H1 (cell line): ENCODE data around the gene RILP. TPM values are rescaled to one million over a fixed set of nuclear protein-coding genes. Genes with fewer than 3 reads are reported as not detected.

Experiments used
- CTCF ChIA-PET: fragments of 300-600 bp; sonication (Branson Sonifier 250); formaldehyde crosslinking; loops from one replicate; lab custom pipeline; 2021; ENCODE audit not compliant: partially characterized antibody; lab: Charles Lee
- POLR2A ChIA-PET: fragments of 300-600 bp; sonication (Branson Sonifier 250); formaldehyde crosslinking; loops from one replicate; lab custom pipeline; 2021; ENCODE audit warnings: inconsistent platforms; ENCODE audit not compliant: partially characterized antibody; lab: Charles Lee
- DNase-seq, 2 experiments: peaks; one replicate each; pipeline versions ENCODE4 v3.0.0 to v3.0.0-alpha.2; 2010 to 2022; ENCODE audit warnings: low spot score in 2 of 2, low read depth in 1 of 2, mixed read lengths in 1 of 2
- FAIRE-seq: peaks from 2 replicates; lab custom pipeline; 2011; peaks lifted over from hg19 to GRCh38; lab: Jason Lieb, UNC
- H2AFZ ChIP-seq: 2 replicates; pipeline ENCODE4 v1.8.1; 2012; ENCODE audit warnings: low read length, inconsistent platforms
- H2AK5ac ChIP-seq: 2 replicates; pipeline ENCODE4 v1.6.1; 2013; ENCODE audit warnings: low read depth, low read length
- H2BK120ac ChIP-seq: replicated peaks from 2 replicates; pipeline ENCODE3; 2013; ENCODE audit warnings: low read depth, low read length, inconsistent platforms
- H2BK12ac ChIP-seq: 2 replicates; pipeline ENCODE4 v1.6.1; 2013; ENCODE audit warnings: low read depth, low read length
- H2BK15ac ChIP-seq: 2 replicates; pipeline ENCODE4 v1.6.1; 2013; ENCODE audit warnings: low read length
- H2BK20ac ChIP-seq: 2 replicates; pipeline ENCODE4 v1.6.1; 2013; ENCODE audit warnings: low read length
- H2BK5ac ChIP-seq: 2 replicates; pipeline ENCODE4 v1.6.1; 2013; ENCODE audit warnings: low read depth, low read length
- H3K14ac ChIP-seq: 2 replicates; pipeline ENCODE4 v1.6.1; 2013; ENCODE audit warnings: inconsistent platforms; ENCODE audit not compliant: insufficient read length
- H3K18ac ChIP-seq: 2 replicates; pipeline ENCODE4 v1.6.1; 2013; ENCODE audit warnings: low read length; ENCODE audit errors: extremely low read depth
- H3K23ac ChIP-seq: 2 replicates; pipeline ENCODE4 v1.6.1; 2013; ENCODE audit warnings: inconsistent platforms; ENCODE audit not compliant: insufficient read length
- H3K23me2 ChIP-seq: 2 replicates; pipeline ENCODE4 v1.6.1; 2013; ENCODE audit warnings: low read depth, low read length
- H3K27ac ChIP-seq: 2 replicates; pipeline ENCODE4 v1.6.1; 2011; ENCODE audit warnings: low read depth, low read length, inconsistent platforms
- H3K27me3 ChIP-seq, 4 experiments: replicated peaks in 1 of 4; 1 replicate in 1 of 4; 2 replicates in 3 of 4; pipeline versions ENCODE4 v1.6.1 to v1.8.1; 2011 to 2013; ENCODE audit warnings: low read length in 3 of 4, mild to moderate bottlenecking in 3 of 4, inconsistent platforms in 2 of 4, mixed read lengths in 2 of 4, moderate library complexity in 1 of 4; ENCODE audit not compliant: control insufficient read depth in 3 of 4, insufficient read depth in 3 of 4; ENCODE audit errors: extremely low read depth in 1 of 4
- H3K36me3 ChIP-seq, 4 experiments: 2 replicates each; pipeline versions ENCODE4 v1.6.1 to v1.8.1; 2011 to 2013; ENCODE audit warnings: mild to moderate bottlenecking in 4 of 4, low read length in 3 of 4, moderate library complexity in 2 of 4, control low read depth in 1 of 4, inconsistent platforms in 1 of 4; ENCODE audit not compliant: insufficient read depth in 4 of 4, control insufficient read depth in 2 of 4
- H3K4ac ChIP-seq: replicated peaks from 2 replicates; pipeline ENCODE3; 2013; ENCODE audit warnings: low read length, low read depth, mixed read lengths, inconsistent platforms; ENCODE audit not compliant: insufficient read length
- H3K4me1 ChIP-seq, 4 experiments: replicated peaks in 1 of 4; 1 replicate in 1 of 4; 2 replicates in 3 of 4; pipeline versions ENCODE4 v1.6.1 to v1.8.1; 2011 to 2013; ENCODE audit warnings: low read length in 3 of 4, inconsistent platforms in 2 of 4, mixed read lengths in 1 of 4; ENCODE audit not compliant: insufficient read depth in 4 of 4, control insufficient read depth in 3 of 4
- H3K4me2 ChIP-seq, 2 experiments: 2 replicates each; pipeline versions ENCODE4 v1.6.1 to v1.8.1; 2011 to 2013; ENCODE audit warnings: low read depth in 2 of 2, low read length in 2 of 2, control low read depth in 1 of 2, inconsistent platforms in 1 of 2, mild to moderate bottlenecking in 1 of 2; ENCODE audit not compliant: insufficient read depth in 1 of 2
- H3K4me3 ChIP-seq, 4 experiments: fragments of 200-600, 300-600 bp in 1 of 4; sonication (generic), shearing (Covaris generic), sonication (Bioruptor Twin) in 1 of 4; 2 replicates each; pipeline versions ENCODE4 v1.5.1 to v1.8.1; 2011 to 2016; ENCODE audit warnings: low read length in 4 of 4, low read depth in 3 of 4, control low read depth in 2 of 4, inconsistent platforms in 2 of 4, mild to moderate bottlenecking in 2 of 4, mixed read lengths in 1 of 4, moderate library complexity in 1 of 4; ENCODE audit not compliant: insufficient read depth in 2 of 4; ENCODE audit errors: extremely low read depth in 1 of 4
- H3K56ac ChIP-seq: replicated peaks from 2 replicates; pipeline ENCODE3; 2013; ENCODE audit warnings: low read depth, mild to moderate bottlenecking, mixed read lengths, low read length, inconsistent platforms; ENCODE audit not compliant: insufficient read length
- H3K79me1 ChIP-seq: 2 replicates; pipeline ENCODE4 v1.6.1; 2013; ENCODE audit warnings: low read depth, low read length, control low read depth
- H3K79me2 ChIP-seq, 2 experiments: 2 replicates each; pipeline versions ENCODE4 v1.6.1 to v1.8.1; 2012 to 2013; ENCODE audit warnings: low read length in 2 of 2, mild to moderate bottlenecking in 2 of 2, inconsistent platforms in 1 of 2; ENCODE audit not compliant: insufficient read depth in 2 of 2, control insufficient read depth in 1 of 2
- H3K9ac ChIP-seq, 4 experiments: replicated peaks in 1 of 4; 1 replicate in 1 of 4; 2 replicates in 3 of 4; pipeline versions ENCODE4 v1.6.1 to v1.8.1; 2011 to 2013; ENCODE audit warnings: low read depth in 3 of 4, low read length in 3 of 4, control low read depth in 2 of 4, mild to moderate bottlenecking in 2 of 4, moderate library complexity in 2 of 4, inconsistent platforms in 1 of 4; ENCODE audit errors: extremely low read depth in 1 of 4
- H3K9me3 ChIP-seq, 2 experiments: 2 replicates each; pipeline versions ENCODE4 v1.6.1 to v1.8.1; 2012 to 2013; ENCODE audit warnings: mild to moderate bottlenecking in 2 of 2, moderate library complexity in 2 of 2, control low read depth in 1 of 2, inconsistent platforms in 1 of 2, low read depth in 1 of 2, low read length in 1 of 2, mixed read lengths in 1 of 2; ENCODE audit not compliant: insufficient read depth in 2 of 2
- H4K20me1 ChIP-seq, 2 experiments: replicated peaks in 1 of 2; 2 replicates each; pipeline versions ENCODE3 to v1.8.1; 2011 to 2013; ENCODE audit warnings: inconsistent platforms in 2 of 2, low read length in 2 of 2, mild to moderate bottlenecking in 1 of 2; ENCODE audit not compliant: insufficient read depth in 2 of 2, control insufficient read depth in 1 of 2
- H4K5ac ChIP-seq: 2 replicates; pipeline ENCODE4 v1.6.1; 2013; ENCODE audit warnings: low read length, low read depth, mixed read lengths, inconsistent platforms; ENCODE audit not compliant: insufficient read length
- H4K8ac ChIP-seq: 2 replicates; pipeline ENCODE4 v1.8.0; 2013; ENCODE audit warnings: mild to moderate bottlenecking, moderate library complexity, low read length, inconsistent platforms; ENCODE audit not compliant: insufficient read depth; ENCODE audit errors: extremely low read depth
- H4K91ac ChIP-seq: replicated peaks from 2 replicates; pipeline ENCODE3; 2013; ENCODE audit warnings: low read length, mixed read lengths, inconsistent platforms; ENCODE audit not compliant: insufficient read length
- ATF3 ChIP-seq: IDR thresholded peaks from 2 replicates; pipeline ENCODE4 v1.6.1; 2011; ENCODE audit warnings: low read depth, mild to moderate bottlenecking, low read length; ENCODE audit not compliant: insufficient read depth
- CBX5 ChIP-seq: fragments of 300-800, 300-1000 bp; sonication (generic); IDR thresholded peaks from 2 replicates; pipeline ENCODE4 v1.7.1; 2016; ENCODE audit warnings: antibody characterized with exemption, low read length, low read depth
- CBX8 ChIP-seq: fragments of 300-800, 300-1000 bp; sonication (generic); IDR thresholded peaks from 2 replicates; pipeline ENCODE4 v1.7.1; 2016; ENCODE audit warnings: low read depth, low read length, borderline replicate concordance
- POLR2AphosphoS5 ChIP-seq: IDR thresholded peaks from 2 replicates; pipeline ENCODE4 v1.6.1; 2011; ENCODE audit warnings: low read depth, low read length
- RBBP5 ChIP-seq: IDR thresholded peaks from 2 replicates; pipeline ENCODE4 v1.7.1; 2012; ENCODE audit warnings: low read depth, mild to moderate bottlenecking, inconsistent platforms, low read length, moderate library complexity, borderline replicate concordance
- SP2 ChIP-seq: IDR thresholded peaks from 2 replicates; pipeline ENCODE4 v1.6.1; 2012; ENCODE audit warnings: mild to moderate bottlenecking, low read length, inconsistent platforms
- SP4 ChIP-seq: IDR thresholded peaks from 2 replicates; pipeline ENCODE4 v1.6.1; 2012; ENCODE audit warnings: low read length, inconsistent platforms
- SUZ12 ChIP-seq: fragments of 200-600 bp; sonication (generic); IDR thresholded peaks from 2 replicates; pipeline ENCODE4 v1.6.1; 2012; ENCODE audit warnings: mild to moderate bottlenecking, inconsistent platforms, low read length, moderate library complexity, mixed read lengths
- TAF1 ChIP-seq: IDR thresholded peaks from 2 replicates; pipeline ENCODE4 v1.6.1; 2011; ENCODE audit warnings: mild to moderate bottlenecking, low read depth, low read length
- WGBS, 2 experiments: shearing (Covaris generic) in 1 of 2; methylation state at CpG; one replicate each; pipeline versions ENCODE4 v1.1.6 to v1.1.7; 2013 to 2015; ENCODE audit warnings: low lambda C conversion rate in 2 of 2, mixed read lengths in 2 of 2, inconsistent platforms in 1 of 2, low coverage in 1 of 2, missing lambda C conversion rate in 1 of 2; ENCODE audit not compliant: insufficient replicate concordance in 2 of 2, insufficient coverage in 1 of 2, insufficient read length in 1 of 2; ENCODE audit errors: extremely low coverage in 1 of 2, missing lambda C conversion rate in 1 of 2; 5-methylcytosine and 5-hydroxymethylcytosine counted together
- polyA plus RNA-seq, 7 experiments: library from polyadenylated mRNA; depleted of rRNA in 3 of 7; stranded (reverse) in 5 of 7; unstranded in 2 of 7; fragments of >200 nt in 5 of 7; fragments of 200-250 nt in 2 of 7; gene quantifications; 1 replicate in 5 of 7; 2 replicates in 1 of 7; 4 replicates in 1 of 7; pipeline versions ENCODE4 v1.2.1 to v1.2.3, GENCODE V29; 2011 to 2013; ENCODE audit warnings: missing spikeins in 2 of 7, mixed read lengths in 2 of 7
- total RNA-seq: library from RNA; stranded (reverse); fragmentation: NEBNext Ultra II Directional; extraction: Animal tissue kit (Norgen Biotek cat#: 25700); gene quantifications from 2 replicates; pipeline ENCODE4 v1.2.1, GENCODE V29; 2021

Gene RILP
- total and polyA plus RNA-seq, 2 of the 8 experiments (the other 6 are each of a cell fraction or from before 2014, with no cell fraction given), result 6.8 to 7.2 TPM

DNA sequence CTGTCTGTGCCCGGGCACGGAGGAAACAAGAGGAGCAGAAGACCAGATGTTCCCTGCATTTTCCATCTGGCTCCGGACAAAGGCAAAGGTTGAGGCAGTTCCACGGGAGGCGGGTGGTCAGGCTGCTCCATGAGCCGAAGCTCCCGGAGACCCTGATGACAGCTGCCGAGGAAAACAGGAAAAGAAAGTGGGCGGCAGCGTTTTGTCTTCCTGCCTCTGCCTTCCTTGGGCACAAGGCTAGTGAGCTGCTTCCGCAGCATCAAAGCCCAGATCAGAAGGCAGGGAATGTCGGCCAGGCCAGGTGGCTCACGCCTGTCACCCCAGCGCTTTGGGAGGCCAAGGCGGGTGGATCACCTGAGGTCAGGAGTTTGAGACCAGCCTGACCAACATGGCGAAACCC is 37.3 kb downstream of the RILP start:
- ChIA-PET POLR2A (interaction anchor here (0.6 to 1.1 kb wide), 2 partner anchors 16 to 43 kb away, joined by 3 read pairs; partner anchors contain the start of gene SLC43A2), CTCF (interaction anchor here (0.6 to 1.8 kb wide), 4 partner anchors 8 to 1046 kb away, joined by 4 to 7 read pairs (median 4); no protein-coding TSS in a partner anchor)
- Histone ChIP-seq H3K4ac (no peak overlapping the region), H3K27ac (no peak overlapping the region; the same call in 1 of the 2 replicates), H3K9me3 (no peaks in the 10 kb centered on the region), H4K20me1 (no peaks in the 10 kb centered on the region), H3K4me2 (no peak overlapping the region), H3K79me1 (no peaks in the 10 kb centered on the region; the same call in 1 of the 2 replicates), H2BK15ac (no peak overlapping the region), H4K8ac (no peak overlapping the region), H3K23ac (no peak overlapping the region), H3K27me3 (no peaks in the 10 kb centered on the region), H3K18ac (no peak overlapping the region), H2AFZ (no peak overlapping the region), H3K36me3 (no peaks in the 10 kb centered on the region), H2BK20ac (no peak overlapping the region), H3K4me1 (no peaks in the 10 kb centered on the region), H2BK120ac (no peak overlapping the region), H2AK5ac (no peak overlapping the region), H4K5ac (no peak overlapping the region), H3K23me2 (no peaks in the 10 kb centered on the region), H2BK5ac (no peak overlapping the region), H4K91ac (no peak overlapping the region), H3K9ac (no peak overlapping the region), H3K4me3 (no peak overlapping the region), H2BK12ac (no peak overlapping the region), H3K14ac (no peak overlapping the region), H3K79me2 (no peaks in the 10 kb centered on the region), H3K56ac (no peak overlapping the region)
- FAIRE-seq (no peak), DNase-seq (no peak)
- 90% methylated on average over 16 of the region's 16 CpGs; no CpG with 5 or more reads in 1 of the 2 experiments for WGBS, 2 experiments
- TF ChIP-seq SUZ12 (no peak), RBBP5 (no peak), TAF1 (no peak), CBX8 (no peak), CBX5 (no peak), POLR2AphosphoS5 (no peak), ATF3 (no peak), SP4 (no peak), SP2 (no peak)
